SK-N-SH (cell line): ENCODE results near the gene ADH1B. TPM values are rescaled to one million over a fixed set of nuclear protein-coding genes. Genes with fewer than 3 reads are reported as not detected.

ENCODE experiments used
- CTCF ChIA-PET: fragments of 300-600, 350-600 bp; formaldehyde crosslinking; extraction: SDS; loops from one replicate; lab custom pipeline; 2021; lab: Yijun Ruan, JAX
- POLR2A ChIA-PET: fragments of 350-600 bp; sonication (Branson Sonifier 250); formaldehyde crosslinking; extraction: SDS; loops from one replicate; lab custom pipeline; 2020; ENCODE audit warnings: antibody characterized with exemption, inconsistent platforms; lab: Yijun Ruan, JAX
- DNase-seq: peaks from one replicate; pipeline ENCODE4 v3.0.0; 2012
- H2AFZ ChIP-seq: fragments of 200-600 bp; sonication (generic); 2 replicates; pipeline ENCODE4 v1.8.1; 2016; ENCODE audit warnings: antibody characterized with exemption, mild to moderate bottlenecking, low read depth
- H3F3A ChIP-seq: fragments of 200-600 bp; sonication (generic); replicated peaks from 2 replicates; pipeline ENCODE3; 2016; ENCODE audit warnings: antibody characterized with exemption, mild to moderate bottlenecking; ENCODE audit not compliant: insufficient read depth
- H3K27ac ChIP-seq, 2 experiments: fragments of 200-500 bp in 1 of 2; fragments of 200-600 bp in 1 of 2; sonication (Bioruptor generic) in 1 of 2; sonication (generic), shearing (Covaris generic) in 1 of 2; 2 replicates each; pipeline versions ENCODE4 v1.5.1 to v1.6.1; 2014 to 2016; ENCODE audit warnings: low read depth in 2 of 2, inconsistent platforms in 1 of 2, low read length in 1 of 2, mild to moderate bottlenecking in 1 of 2, mixed read lengths in 1 of 2
- H3K27me3 ChIP-seq: fragments of 200-600 bp; sonication (generic), shearing (Covaris generic); 2 replicates; pipeline ENCODE4 v1.6.1; 2016; ENCODE audit warnings: mixed run types; ENCODE audit not compliant: insufficient read depth
- H3K36me3 ChIP-seq, 2 experiments: fragments of 200-500 bp in 1 of 2; fragments of 200-600 bp in 1 of 2; sonication (Bioruptor generic) in 1 of 2; sonication (generic) in 1 of 2; replicated peaks in 1 of 2; 2 replicates each; pipeline versions ENCODE3 to v1.5.1; 2014 to 2016; ENCODE audit warnings: low read length in 1 of 2, mild to moderate bottlenecking in 1 of 2; ENCODE audit not compliant: insufficient read depth in 2 of 2, control insufficient read depth in 1 of 2
- H3K4me1 ChIP-seq, 2 experiments: fragments of 200-500 bp in 1 of 2; fragments of 200-600 bp in 1 of 2; sonication (Bioruptor generic) in 1 of 2; sonication (generic), shearing (Covaris generic) in 1 of 2; 2 replicates each; pipeline versions ENCODE4 v1.5.1 to v1.6.1; 2014 to 2016; ENCODE audit warnings: low read depth in 1 of 2, low read length in 1 of 2, mixed run types in 1 of 2; ENCODE audit not compliant: insufficient read depth in 2 of 2, control insufficient read depth in 1 of 2
- H3K4me2 ChIP-seq: fragments of 200-600 bp; sonication (generic), shearing (Covaris generic); 2 replicates; pipeline ENCODE4 v1.6.1; 2017; ENCODE audit warnings: mixed run types
- H3K4me3 ChIP-seq, 2 experiments: fragments of 200-500 bp in 1 of 2; fragments of 200-600 bp in 1 of 2; sonication (Bioruptor generic) in 1 of 2; sonication (generic), shearing (Covaris generic) in 1 of 2; 2 replicates each; pipeline versions ENCODE4 v1.5.1 to v1.8.1; 2014 to 2016; ENCODE audit warnings: low read depth in 2 of 2, inconsistent platforms in 1 of 2, low read length in 1 of 2, mild to moderate bottlenecking in 1 of 2, mixed read lengths in 1 of 2, moderate library complexity in 1 of 2
- H3K79me2 ChIP-seq: fragments of 200-600 bp; sonication (generic); 2 replicates; pipeline ENCODE4 v1.8.1; 2017; ENCODE audit warnings: mild to moderate bottlenecking; ENCODE audit not compliant: insufficient read depth
- H3K9ac ChIP-seq: fragments of 200-600 bp; sonication (generic); 2 replicates; pipeline ENCODE4 v1.6.1; 2017; ENCODE audit warnings: mixed run types
- H3K9me2 ChIP-seq: fragments of 200-600 bp; sonication (generic); 2 replicates; pipeline ENCODE4 v1.6.1; 2017; ENCODE audit warnings: mixed run types
- H3K9me3 ChIP-seq: fragments of 200-600 bp; sonication (generic); 2 replicates; pipeline ENCODE4 v1.6.1; 2017; ENCODE audit warnings: mixed run types, mild to moderate bottlenecking, moderate library complexity
- H4K20me1 ChIP-seq: fragments of 200-600 bp; sonication (generic); 2 replicates; pipeline ENCODE4 v1.6.1; 2017; ENCODE audit warnings: mild to moderate bottlenecking, mixed run types; ENCODE audit not compliant: insufficient read depth
- ELF1 ChIP-seq: IDR thresholded peaks from 2 replicates; pipeline ENCODE4 v1.4.0; 2012
- EZH2phosphoT487 ChIP-seq: fragments of 200-600 bp; sonication (generic); IDR thresholded peaks from 2 replicates; pipeline ENCODE4 v1.6.1; 2017; ENCODE audit warnings: low read depth, mixed run types, mild to moderate bottlenecking, antibody characterized with exemption, moderate library complexity, borderline replicate concordance
- FOSL2 ChIP-seq: IDR thresholded peaks from 2 replicates; pipeline ENCODE4 v1.4.0; 2012; ENCODE audit warnings: low read depth, mild to moderate bottlenecking, moderate library complexity, borderline replicate concordance
- FOXM1 ChIP-seq: IDR thresholded peaks from 2 replicates; pipeline ENCODE4 v1.4.0; 2012; ENCODE audit warnings: low read depth, mild to moderate bottlenecking
- JUND ChIP-seq: IDR thresholded peaks from 2 replicates; pipeline ENCODE4 v1.4.0; 2012
- NFIC ChIP-seq: IDR thresholded peaks from 2 replicates; pipeline ENCODE4 v1.4.0; 2012; ENCODE audit warnings: borderline replicate concordance
- POLR2AphosphoS5 ChIP-seq: IDR thresholded peaks from 2 replicates; pipeline ENCODE4 v1.6.1; 2012; ENCODE audit warnings: low read depth, low read length
- SIN3A ChIP-seq: IDR thresholded peaks from 2 replicates; pipeline ENCODE4 v1.6.1; 2012; ENCODE audit warnings: low read depth, mild to moderate bottlenecking, low read length, moderate library complexity, borderline replicate concordance
- TAF1 ChIP-seq: IDR thresholded peaks from 2 replicates; pipeline ENCODE4 v1.6.1; 2012; ENCODE audit warnings: low read depth, mild to moderate bottlenecking, low read length, moderate library complexity, borderline replicate concordance
- WGBS: methylation state at CpG from one replicate; pipeline ENCODE4 v1.1.6; 2017; ENCODE audit warnings: low lambda C conversion rate; 5-methylcytosine and 5-hydroxymethylcytosine counted together
- polyA plus RNA-seq, 3 experiments: library from polyadenylated mRNA; depleted of rRNA; stranded (reverse); fragments of >200 nt; gene quantifications; 2 replicates each; pipeline ENCODE4 v1.2.3, GENCODE V29; 2012
- TF ChIP-seq, protein P1 (sequence below): IDR thresholded peaks from 2 replicates; pipeline ENCODE4 v1.6.1; 2012; ENCODE audit warnings: mild to moderate bottlenecking, low read depth, low read length, moderate library complexity

ADH1B gene
- polyA plus RNA-seq, 1 of the 3 experiments (the other 2 are of a cell fraction): not detected

DNA sequence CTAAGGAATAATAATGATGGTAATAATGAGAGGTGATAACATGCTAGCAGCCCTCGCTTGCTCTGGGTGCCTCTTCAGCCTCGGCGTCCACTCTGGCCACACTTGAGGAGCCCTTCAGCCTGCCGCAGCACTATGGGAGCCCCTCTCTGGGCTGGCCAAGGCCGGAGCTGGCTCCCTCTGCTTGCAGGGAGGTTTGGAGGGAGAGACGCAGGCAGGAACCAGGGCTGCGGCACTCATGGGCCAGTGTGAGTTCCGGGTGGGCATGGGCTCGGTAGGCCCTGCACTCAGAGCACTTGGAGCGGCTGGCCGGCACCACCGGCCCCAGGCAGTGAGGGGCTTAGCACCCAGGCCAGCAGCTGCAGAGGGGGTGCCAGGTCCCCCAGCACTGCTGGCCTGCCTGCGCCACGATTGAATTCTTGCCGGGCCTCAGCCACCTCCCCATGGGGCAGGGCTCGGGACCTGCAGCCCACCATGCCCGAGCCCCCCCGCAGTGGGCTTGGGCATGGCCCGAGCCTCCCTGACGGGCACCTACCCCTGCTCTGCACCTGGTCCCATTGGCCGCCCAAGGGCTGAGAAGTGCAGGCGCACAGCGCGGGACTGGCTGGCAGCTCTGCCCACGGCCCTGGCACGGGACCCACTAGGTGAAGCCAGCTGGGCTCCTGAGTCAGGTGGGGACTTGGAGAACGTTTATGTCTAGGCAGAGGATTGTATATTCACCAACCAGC, 38.4 kb upstream of the ADH1B start:
- POLR2A ChIA-PET: no interaction called here
- TF ChIP-seq FOXM1: no peak
- TF ChIP-seq ELF1: no peak
- no peak for TF ChIP-seq POLR2AphosphoS5
- no peak for TF ChIP-seq TAF1
- no peak for TF ChIP-seq JUND
- TF ChIP-seq NFIC: no peak
- no peak for TF ChIP-seq FOSL2
- 30% methylated on average over 9 of the region's 27 CpGs for WGBS

DNA sequence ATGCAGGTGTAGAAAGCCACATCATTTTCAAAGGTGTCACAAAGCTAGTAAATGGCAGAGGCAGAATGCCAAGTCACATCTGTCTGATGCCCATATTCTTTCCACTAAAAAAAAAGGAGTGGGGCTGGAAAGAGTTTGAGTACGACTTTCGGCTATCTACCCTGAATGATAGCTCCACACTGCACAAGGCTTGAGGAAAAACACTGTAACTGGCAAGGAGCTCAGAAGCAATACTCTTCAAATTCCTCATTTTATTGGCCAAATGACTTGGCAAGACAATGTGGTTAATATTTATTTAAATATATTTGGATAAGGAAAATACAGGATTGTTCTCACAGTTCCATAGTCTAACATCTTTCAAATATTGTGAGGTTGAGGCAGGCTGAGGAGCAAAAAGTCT, 36.7 kb upstream of the ADH1B start:
- no peak overlapping the region for H3K9ac ChIP-seq
- no peaks in the 10 kb centered on the region for H3K9me3 ChIP-seq
- no peaks in the 10 kb centered on the region for H3K79me2 ChIP-seq
- POLR2A ChIA-PET: no interaction called here
- 6% methylated on average over 2 of the region's 2 CpGs for WGBS
- CTCF ChIA-PET: no interaction called here
- DNase-seq: no peak
- H3K27me3 ChIP-seq: no peaks in the 10 kb centered on the region
- H2AFZ ChIP-seq: no peak overlapping the region
- H3F3A ChIP-seq: no peaks in the 10 kb centered on the region
- H3K9me2 ChIP-seq: no peaks in the 10 kb centered on the region
- H3K4me2 ChIP-seq: no peak overlapping the region
- H3K36me3 ChIP-seq: no peaks in the 10 kb centered on the region
- H4K20me1 ChIP-seq: no peaks in the 10 kb centered on the region
- no peaks in the 10 kb centered on the region for H3K4me1 ChIP-seq
- TF ChIP-seq EZH2phosphoT487 (no peak), FOXM1 (no peak), SIN3A (no peak)
- TF ChIP-seq, protein P1, sequence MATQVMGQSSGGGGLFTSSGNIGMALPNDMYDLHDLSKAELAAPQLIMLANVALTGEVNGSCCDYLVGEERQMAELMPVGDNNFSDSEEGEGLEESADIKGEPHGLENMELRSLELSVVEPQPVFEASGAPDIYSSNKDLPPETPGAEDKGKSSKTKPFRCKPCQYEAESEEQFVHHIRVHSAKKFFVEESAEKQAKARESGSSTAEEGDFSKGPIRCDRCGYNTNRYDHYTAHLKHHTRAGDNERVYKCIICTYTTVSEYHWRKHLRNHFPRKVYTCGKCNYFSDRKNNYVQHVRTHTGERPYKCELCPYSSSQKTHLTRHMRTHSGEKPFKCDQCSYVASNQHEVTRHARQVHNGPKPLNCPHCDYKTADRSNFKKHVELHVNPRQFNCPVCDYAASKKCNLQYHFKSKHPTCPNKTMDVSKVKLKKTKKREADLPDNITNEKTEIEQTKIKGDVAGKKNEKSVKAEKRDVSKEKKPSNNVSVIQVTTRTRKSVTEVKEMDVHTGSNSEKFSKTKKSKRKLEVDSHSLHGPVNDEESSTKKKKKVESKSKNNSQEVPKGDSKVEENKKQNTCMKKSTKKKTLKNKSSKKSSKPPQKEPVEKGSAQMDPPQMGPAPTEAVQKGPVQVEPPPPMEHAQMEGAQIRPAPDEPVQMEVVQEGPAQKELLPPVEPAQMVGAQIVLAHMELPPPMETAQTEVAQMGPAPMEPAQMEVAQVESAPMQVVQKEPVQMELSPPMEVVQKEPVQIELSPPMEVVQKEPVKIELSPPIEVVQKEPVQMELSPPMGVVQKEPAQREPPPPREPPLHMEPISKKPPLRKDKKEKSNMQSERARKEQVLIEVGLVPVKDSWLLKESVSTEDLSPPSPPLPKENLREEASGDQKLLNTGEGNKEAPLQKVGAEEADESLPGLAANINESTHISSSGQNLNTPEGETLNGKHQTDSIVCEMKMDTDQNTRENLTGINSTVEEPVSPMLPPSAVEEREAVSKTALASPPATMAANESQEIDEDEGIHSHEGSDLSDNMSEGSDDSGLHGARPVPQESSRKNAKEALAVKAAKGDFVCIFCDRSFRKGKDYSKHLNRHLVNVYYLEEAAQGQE: no peak
- H3K27ac ChIP-seq: no peak overlapping the region
- no peak overlapping the region for H3K4me3 ChIP-seq

More for the DNA sequence above, 38.4 kb upstream of the ADH1B start:
- Histone ChIP-seq H3K27ac (no peak overlapping the region), H3K27me3 (no peaks in the 10 kb centered on the region), H4K20me1 (no peaks in the 10 kb centered on the region), H3K9me2 (no peaks in the 10 kb centered on the region), H3F3A (no peaks in the 10 kb centered on the region), H3K4me1 (no peaks in the 10 kb centered on the region), H3K4me3 (no peak overlapping the region), H3K9me3 (no peaks in the 10 kb centered on the region), H2AFZ (no peak overlapping the region), H3K4me2 (no peak overlapping the region), H3K36me3 (no peaks in the 10 kb centered on the region), H3K79me2 (no peaks in the 10 kb centered on the region), H3K9ac (no peak overlapping the region)
- CTCF ChIA-PET: no interaction called here
- no peak for DNase-seq
